C4-2B (cell line): ENCODE measurements around the gene MFSD6L.

Experiments used
- ZFX ChIP-seq: fragments of 450-650 bp; IDR thresholded peaks from 2 replicates; pipeline ENCODE4 v1.6.1; 2017
- TF ChIP-seq, protein P1 (sequence below): fragments of 450-650 bp; conservative IDR thresholded peaks from 2 replicates; pipeline ENCODE4 v1.5.1; 2017; ENCODE audit warnings: mild to moderate bottlenecking

DNA sequence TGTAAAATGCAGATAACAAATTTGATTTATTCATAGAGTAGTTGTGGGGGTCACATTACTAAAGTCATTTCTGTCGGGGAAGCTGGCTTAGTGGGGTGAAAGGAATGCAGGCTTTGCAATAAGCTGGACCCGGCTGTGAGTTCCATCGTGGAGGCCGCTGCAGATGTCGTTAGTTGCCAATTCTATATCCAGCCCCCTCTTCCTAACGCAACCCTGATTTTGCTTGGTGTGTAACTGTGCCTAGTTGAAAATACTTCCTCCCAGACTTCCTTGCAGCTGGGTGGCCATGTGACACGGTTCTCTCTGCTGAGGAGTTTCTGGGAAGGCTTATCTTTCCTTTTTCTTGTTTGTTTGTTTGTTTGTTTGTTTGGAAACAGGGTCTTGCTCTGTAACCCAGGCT is 4.5 kb downstream of the MFSD6L start:
- TF ChIP-seq, protein P1, sequence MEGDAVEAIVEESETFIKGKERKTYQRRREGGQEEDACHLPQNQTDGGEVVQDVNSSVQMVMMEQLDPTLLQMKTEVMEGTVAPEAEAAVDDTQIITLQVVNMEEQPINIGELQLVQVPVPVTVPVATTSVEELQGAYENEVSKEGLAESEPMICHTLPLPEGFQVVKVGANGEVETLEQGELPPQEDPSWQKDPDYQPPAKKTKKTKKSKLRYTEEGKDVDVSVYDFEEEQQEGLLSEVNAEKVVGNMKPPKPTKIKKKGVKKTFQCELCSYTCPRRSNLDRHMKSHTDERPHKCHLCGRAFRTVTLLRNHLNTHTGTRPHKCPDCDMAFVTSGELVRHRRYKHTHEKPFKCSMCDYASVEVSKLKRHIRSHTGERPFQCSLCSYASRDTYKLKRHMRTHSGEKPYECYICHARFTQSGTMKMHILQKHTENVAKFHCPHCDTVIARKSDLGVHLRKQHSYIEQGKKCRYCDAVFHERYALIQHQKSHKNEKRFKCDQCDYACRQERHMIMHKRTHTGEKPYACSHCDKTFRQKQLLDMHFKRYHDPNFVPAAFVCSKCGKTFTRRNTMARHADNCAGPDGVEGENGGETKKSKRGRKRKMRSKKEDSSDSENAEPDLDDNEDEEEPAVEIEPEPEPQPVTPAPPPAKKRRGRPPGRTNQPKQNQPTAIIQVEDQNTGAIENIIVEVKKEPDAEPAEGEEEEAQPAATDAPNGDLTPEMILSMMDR, result no peak
- TF ChIP-seq ZFX, result no peak
